Measurements from ENCODE around the gene WDFY3.

The WDFY3 gene

GRCh38 chr4:84937381-84937977 is 29.0 kb downstream of the WDFY3 start:
- no peak for DNase-seq (ENCODE audit: low read depth)
- no peak overlapping the region for H3K4me3 ChIP-seq (ENCODE audit: low read length)
- no peak for TF ChIP-seq CTCF (conservative IDR thresholded peaks at IDR 0.05; ENCODE audit: low read length)

GRCh38 chr4:84936123-84936522 is 30.4 kb downstream of the WDFY3 start:
- no peak for TF ChIP-seq CTCF (conservative IDR thresholded peaks at IDR 0.05; ENCODE audit: low read length)
- DNase-seq (ENCODE audit: low read depth), result no peak
- H3K4me3 ChIP-seq (ENCODE audit: low read length), result no peak overlapping the region

GRCh38 chr4:84932462-84932861 is 34.0 kb downstream of the WDFY3 start:
- no peak overlapping the region for H3K4me3 ChIP-seq (ENCODE audit: low read length)
- DNase-seq (ENCODE audit: low read depth), result no peak
- no peak for TF ChIP-seq CTCF (conservative IDR thresholded peaks at IDR 0.05; ENCODE audit: low read length)

- DNase-seq (ENCODE audit: low read depth), result no peak
- no peak for TF ChIP-seq CTCF (conservative IDR thresholded peaks at IDR 0.05; ENCODE audit: low read length)
- H3K4me3 ChIP-seq (ENCODE audit: low read length), result no peak overlapping the region
Observed at GRCh38 chr4:84931961-84932360, 34.5 kb downstream of the WDFY3 start.

GRCh38 chr4:84931274-84931673 is 35.2 kb downstream of the WDFY3 start:
- no peak for DNase-seq (ENCODE audit: low read depth)
- TF ChIP-seq CTCF (conservative IDR thresholded peaks at IDR 0.05; ENCODE audit: low read length), result no peak
- H3K4me3 ChIP-seq (ENCODE audit: low read length), result no peak overlapping the region

- no peak for TF ChIP-seq CTCF (conservative IDR thresholded peaks at IDR 0.05; ENCODE audit: low read length)
- DNase-seq (ENCODE audit: low read depth), result no peak
- no peak overlapping the region for H3K4me3 ChIP-seq (ENCODE audit: low read length)
Observed at GRCh38 chr4:84928089-84928488, 38.4 kb downstream of the WDFY3 start.

GRCh38 chr4:84927428-84927827 is 39.1 kb downstream of the WDFY3 start:
- H3K4me3 ChIP-seq (ENCODE audit: low read length), result no peak overlapping the region
- DNase-seq (ENCODE audit: low read depth), result no peak
- TF ChIP-seq CTCF (conservative IDR thresholded peaks at IDR 0.05; ENCODE audit: low read length), result no peak

Measured in AG10803 (cell line).